ENCODE data around the gene GLIS1.

- TF ChIP-seq POLR2AphosphoS5 (IDR thresholded peaks at IDR 0.05; ENCODE audit: borderline replicate concordance, low read depth, low read length) = no peak
- no peak for TF ChIP-seq EZH2 (IDR thresholded peaks at IDR 0.05)
- no peak for TF ChIP-seq FOXP2 (optimal IDR thresholded peaks at IDR 0.05; ENCODE audit: control extremely low read depth, extremely low read length, insufficient read depth)
Observed at GRCh38 chr1:53678507-53678906, 60.5 kb downstream of the GLIS1 start.

Measured in SK-N-MC (cell line).